Neural cell (in vitro differentiated cells): ENCODE data around the gene AGBL4.

ENCODE experiments used
- EP300 ChIP-seq: fragments of 450-650 bp; conservative IDR thresholded peaks from 2 replicates; pipeline ENCODE4 v1.6.1; 2014; ENCODE audit warnings: antibody characterized with exemption, mild to moderate bottlenecking, moderate library complexity; ENCODE audit not compliant: poor library complexity, severe bottlenecking
- EZH2 ChIP-seq: fragments of 200-600, 300-800 bp; shearing (Covaris generic), sonication (generic); IDR thresholded peaks from 2 replicates; pipeline ENCODE4 v1.6.1; 2014; ENCODE audit warnings: antibody characterized with exemption, low read length, borderline replicate concordance, mild to moderate bottlenecking; ENCODE audit not compliant: insufficient read depth, poor library complexity, severe bottlenecking
- POLR2AphosphoS5 ChIP-seq: IDR thresholded peaks from 2 replicates; pipeline ENCODE4 v1.6.1; 2012
- RAD21 ChIP-seq: fragments of 450-650 bp; conservative IDR thresholded peaks from 2 replicates; pipeline ENCODE4 v1.6.1; 2014; ENCODE audit warnings: antibody characterized with exemption, mild to moderate bottlenecking, moderate library complexity
- SMC3 ChIP-seq: fragments of 450-650 bp; conservative IDR thresholded peaks from 2 replicates; pipeline ENCODE4 v1.6.1; 2014; ENCODE audit warnings: antibody characterized with exemption, mild to moderate bottlenecking, moderate library complexity; ENCODE audit not compliant: poor library complexity
- TF ChIP-seq, protein P1 (sequence below): fragments of 450-650 bp; IDR thresholded peaks from 2 replicates; pipeline ENCODE4 v1.5.1; 2014; ENCODE audit warnings: antibody characterized with exemption, mild to moderate bottlenecking, moderate library complexity; ENCODE audit not compliant: poor library complexity, severe bottlenecking
- TF ChIP-seq, protein P2 (sequence below): IDR thresholded peaks from 2 replicates; pipeline ENCODE4 v1.6.1; 2012; ENCODE audit warnings: borderline replicate concordance

DNA sequence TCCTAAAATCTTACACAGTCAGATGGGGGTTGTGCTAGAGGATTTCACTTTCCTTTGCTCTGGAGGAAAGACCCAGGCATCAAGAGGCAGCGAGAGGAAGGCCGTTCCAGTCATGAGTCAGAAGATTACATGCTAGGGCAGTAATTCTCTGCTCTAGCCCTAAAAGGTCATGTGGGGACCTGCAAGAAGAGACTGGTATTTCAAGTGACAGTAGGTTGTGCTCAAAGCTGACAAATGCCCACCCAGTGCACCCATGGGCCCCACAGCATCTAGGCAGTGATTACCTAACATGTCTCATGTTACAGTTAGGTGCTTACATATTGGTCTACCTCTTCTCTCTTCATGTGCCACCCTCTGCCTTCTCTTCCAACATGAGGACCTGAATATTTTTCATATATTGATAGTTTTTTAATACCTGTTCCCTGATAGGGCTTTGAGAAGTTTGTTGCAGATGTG is 1147.4 kb downstream of the AGBL4 start:
- no peak for TF ChIP-seq EZH2
- TF ChIP-seq, protein P1, sequence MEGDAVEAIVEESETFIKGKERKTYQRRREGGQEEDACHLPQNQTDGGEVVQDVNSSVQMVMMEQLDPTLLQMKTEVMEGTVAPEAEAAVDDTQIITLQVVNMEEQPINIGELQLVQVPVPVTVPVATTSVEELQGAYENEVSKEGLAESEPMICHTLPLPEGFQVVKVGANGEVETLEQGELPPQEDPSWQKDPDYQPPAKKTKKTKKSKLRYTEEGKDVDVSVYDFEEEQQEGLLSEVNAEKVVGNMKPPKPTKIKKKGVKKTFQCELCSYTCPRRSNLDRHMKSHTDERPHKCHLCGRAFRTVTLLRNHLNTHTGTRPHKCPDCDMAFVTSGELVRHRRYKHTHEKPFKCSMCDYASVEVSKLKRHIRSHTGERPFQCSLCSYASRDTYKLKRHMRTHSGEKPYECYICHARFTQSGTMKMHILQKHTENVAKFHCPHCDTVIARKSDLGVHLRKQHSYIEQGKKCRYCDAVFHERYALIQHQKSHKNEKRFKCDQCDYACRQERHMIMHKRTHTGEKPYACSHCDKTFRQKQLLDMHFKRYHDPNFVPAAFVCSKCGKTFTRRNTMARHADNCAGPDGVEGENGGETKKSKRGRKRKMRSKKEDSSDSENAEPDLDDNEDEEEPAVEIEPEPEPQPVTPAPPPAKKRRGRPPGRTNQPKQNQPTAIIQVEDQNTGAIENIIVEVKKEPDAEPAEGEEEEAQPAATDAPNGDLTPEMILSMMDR, result no peak
- no peak for TF ChIP-seq EP300
- TF ChIP-seq, protein P2, sequence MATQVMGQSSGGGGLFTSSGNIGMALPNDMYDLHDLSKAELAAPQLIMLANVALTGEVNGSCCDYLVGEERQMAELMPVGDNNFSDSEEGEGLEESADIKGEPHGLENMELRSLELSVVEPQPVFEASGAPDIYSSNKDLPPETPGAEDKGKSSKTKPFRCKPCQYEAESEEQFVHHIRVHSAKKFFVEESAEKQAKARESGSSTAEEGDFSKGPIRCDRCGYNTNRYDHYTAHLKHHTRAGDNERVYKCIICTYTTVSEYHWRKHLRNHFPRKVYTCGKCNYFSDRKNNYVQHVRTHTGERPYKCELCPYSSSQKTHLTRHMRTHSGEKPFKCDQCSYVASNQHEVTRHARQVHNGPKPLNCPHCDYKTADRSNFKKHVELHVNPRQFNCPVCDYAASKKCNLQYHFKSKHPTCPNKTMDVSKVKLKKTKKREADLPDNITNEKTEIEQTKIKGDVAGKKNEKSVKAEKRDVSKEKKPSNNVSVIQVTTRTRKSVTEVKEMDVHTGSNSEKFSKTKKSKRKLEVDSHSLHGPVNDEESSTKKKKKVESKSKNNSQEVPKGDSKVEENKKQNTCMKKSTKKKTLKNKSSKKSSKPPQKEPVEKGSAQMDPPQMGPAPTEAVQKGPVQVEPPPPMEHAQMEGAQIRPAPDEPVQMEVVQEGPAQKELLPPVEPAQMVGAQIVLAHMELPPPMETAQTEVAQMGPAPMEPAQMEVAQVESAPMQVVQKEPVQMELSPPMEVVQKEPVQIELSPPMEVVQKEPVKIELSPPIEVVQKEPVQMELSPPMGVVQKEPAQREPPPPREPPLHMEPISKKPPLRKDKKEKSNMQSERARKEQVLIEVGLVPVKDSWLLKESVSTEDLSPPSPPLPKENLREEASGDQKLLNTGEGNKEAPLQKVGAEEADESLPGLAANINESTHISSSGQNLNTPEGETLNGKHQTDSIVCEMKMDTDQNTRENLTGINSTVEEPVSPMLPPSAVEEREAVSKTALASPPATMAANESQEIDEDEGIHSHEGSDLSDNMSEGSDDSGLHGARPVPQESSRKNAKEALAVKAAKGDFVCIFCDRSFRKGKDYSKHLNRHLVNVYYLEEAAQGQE, result no peak
- no peak for TF ChIP-seq RAD21
- no peak for TF ChIP-seq POLR2AphosphoS5
- TF ChIP-seq SMC3, result no peak
